NCI-H510A treated with DMSO at 0.1 percent for 48 hours (cell line): Measurements from ENCODE around the gene SNRPB2.

Experiments
- DNase-seq: peaks from one replicate; lab custom pipeline; 2025; lab: John Stamatoyannopoulos, UW

SNRPB2 gene

GRCh38 chr20:16732506-16733152 lies 2.8 kb downstream of the SNRPB2 start:
- no peak for DNase-seq

DNA sequence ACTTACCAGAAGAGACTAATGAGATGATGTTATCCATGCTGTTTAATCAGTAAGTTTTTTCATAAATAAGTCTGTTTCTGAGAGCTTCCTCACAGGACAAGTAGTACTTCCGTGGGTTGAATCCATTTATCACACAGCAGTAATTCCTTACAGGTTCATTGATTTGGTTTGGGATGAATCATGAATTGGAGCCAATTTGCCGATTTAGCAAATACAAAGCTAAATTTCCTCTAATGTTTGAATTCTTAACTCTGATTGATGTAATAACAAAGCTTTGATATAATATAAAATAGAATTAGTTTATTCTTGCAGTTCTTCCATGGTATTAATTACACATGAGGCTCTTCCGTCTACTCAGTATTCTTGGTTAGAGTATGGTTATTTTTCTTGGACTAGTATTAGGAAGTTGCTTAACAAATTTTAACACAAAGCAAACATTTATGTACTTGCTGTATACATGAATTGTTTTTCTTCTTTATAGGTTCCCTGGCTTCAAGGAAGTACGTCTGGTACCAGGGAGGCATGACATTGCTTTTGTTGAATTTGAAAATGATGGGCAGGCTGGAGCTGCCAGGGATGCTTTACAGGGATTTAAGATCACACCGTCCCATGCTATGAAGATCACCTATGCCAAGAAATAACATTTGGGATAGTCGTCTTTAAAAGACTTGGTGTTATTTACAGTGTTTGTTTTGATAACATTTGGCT lies 10.7 kb downstream of the SNRPB2 start:
- no peak for DNase-seq

DNA sequence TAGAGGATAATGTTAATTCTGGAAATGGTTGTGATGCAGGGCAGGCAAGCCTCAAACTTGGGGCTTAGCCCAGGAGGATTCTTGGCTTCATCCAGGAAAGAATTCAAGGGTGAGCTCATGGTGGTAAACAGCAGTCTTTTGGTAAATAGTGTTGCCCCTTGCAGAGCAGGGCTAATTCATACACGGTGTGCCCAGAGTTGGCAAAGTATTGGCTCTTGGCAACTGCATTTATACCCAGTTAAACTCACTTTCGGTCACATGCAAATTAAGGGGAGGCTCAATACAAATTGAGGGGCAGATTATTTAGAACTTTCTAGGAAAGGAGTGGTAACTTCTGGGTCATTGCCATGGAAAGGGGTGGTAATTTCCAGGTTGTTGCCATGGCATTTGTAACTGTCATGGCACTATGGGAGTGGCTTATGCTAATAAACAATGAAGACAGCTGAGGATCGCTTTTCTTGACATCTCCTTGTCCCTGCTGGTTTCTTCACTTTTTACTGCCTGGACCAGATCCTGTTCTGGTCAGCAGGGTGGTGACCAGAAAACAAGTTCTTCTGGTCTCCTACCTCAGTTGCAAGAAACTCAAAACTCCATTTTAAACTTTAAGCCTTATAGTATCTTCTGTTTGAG lies 14.5 kb downstream of the SNRPB2 start:
- no peak for DNase-seq

- no peak for DNase-seq
These were observed 15.4 kb downstream of the SNRPB2 start for GRCh38 chr20:16745204-16745603.

- peak; percentile 77 for DNase-seq
These were observed 17.5 kb downstream of the SNRPB2 start for GRCh38 chr20:16747291-16747811.

DNA sequence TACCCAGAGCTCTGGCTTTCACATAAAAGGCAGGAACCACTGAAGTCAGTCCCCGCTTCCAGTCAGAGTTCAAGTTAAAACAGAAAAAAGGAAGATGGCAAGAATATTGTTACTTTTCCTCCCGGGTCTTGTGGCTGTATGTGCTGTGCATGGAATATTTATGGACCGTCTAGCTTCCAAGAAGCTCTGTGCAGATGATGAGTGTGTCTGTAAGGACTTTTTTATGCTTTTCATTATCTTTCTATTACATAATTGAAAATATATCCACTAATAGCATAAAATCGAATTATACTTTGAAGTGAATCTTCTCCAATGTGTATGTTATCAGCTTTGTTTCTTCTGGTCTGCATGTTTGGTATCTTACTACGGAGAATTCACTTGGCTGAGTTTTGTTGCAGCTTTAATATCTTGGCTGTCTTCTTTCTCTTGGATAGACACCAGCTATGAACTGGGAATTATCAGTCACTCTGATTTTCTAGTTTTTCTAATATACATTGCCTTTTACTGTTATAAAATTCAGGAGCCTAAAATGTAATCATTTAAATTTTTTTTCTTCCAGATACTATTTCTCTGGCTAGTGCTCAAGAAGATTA lies 18.6 kb downstream of the SNRPB2 start, which contains the start of gene OTOR:
TSS of gene OTOR (plus strand) at position 51 of the 593 bp plus-strand sequence. CDS start at position 95, 44 bp downstream.
- DNase-seq, result no peak

DNA sequence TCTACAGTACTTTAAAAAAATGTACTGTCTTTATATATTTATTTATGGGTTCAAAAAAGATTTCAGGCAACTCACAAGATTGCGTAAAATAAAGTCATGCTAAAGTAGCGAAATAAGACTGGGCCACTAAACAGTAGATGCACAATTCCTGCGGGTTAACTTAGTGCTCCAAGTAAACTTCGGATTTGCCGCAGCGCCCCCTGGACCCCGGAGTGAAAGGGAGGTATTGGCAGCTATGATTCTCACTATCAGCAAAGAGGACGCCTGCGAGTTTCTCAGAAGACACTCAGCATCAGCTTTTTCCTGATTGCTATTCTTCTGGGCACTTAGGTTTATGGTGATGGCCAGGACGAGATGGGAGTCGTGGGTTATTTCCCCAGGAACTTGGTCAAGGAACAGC lies 19.7 kb downstream of the SNRPB2 start:
- no peak for DNase-seq

GRCh38 chr20:16752082-16752481 lies 22.3 kb downstream of the SNRPB2 start:
- no peak for DNase-seq

DNA sequence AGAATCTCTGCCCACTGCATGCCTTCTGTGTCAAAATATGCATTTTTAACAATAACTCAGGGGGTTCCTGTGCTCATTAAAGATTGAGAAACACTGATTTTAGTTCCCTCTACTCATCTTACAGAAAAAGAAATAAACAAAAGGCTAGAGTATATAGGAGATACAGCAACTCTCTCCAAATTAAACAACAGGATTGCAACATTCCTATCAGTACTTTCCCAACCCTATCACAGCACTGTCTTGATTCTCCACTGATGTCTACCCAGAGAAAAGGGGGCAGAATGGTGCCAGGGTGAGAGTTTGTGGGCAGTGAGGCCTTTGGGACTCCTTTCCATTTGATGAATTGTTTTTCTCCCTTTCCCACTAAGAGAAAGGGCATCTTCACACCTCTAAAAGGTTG lies 23.1 kb downstream of the SNRPB2 start:
- DNase-seq, result no peak

DNA sequence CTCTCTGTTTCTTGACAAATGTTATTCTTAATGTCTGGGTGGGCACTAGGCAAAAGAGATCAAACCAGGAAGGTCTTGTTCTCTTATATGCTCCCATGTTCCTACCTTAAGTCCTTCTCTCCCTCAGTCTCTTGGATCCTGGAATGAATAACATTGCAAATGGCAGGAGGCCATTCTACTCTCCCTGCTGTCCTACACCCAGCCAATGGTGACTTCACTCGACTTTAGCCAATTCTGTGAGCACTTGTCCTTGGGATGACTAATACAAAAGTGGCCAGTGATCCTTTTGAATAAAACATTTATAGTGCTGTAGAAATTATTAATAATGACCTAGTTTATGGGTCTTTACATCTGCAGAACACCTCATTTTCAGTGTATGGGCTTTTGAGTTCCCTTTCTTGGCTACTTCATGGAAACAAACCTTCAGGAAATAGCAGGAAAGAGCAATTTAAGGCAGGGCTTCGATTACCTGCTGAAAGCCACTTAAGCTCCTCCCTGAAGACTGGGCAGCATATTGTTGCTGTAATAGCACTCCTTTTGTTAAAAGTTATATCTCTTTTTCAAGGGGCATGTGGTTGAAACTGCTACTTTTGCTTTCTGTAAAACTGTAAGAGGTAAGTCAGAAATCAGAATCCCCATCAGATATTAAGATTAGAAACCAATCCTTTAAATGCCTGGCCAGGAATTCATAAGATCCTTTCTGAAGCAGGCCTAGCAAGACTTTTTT lies 28.8 kb downstream of the SNRPB2 start:
- no peak for DNase-seq

DNA sequence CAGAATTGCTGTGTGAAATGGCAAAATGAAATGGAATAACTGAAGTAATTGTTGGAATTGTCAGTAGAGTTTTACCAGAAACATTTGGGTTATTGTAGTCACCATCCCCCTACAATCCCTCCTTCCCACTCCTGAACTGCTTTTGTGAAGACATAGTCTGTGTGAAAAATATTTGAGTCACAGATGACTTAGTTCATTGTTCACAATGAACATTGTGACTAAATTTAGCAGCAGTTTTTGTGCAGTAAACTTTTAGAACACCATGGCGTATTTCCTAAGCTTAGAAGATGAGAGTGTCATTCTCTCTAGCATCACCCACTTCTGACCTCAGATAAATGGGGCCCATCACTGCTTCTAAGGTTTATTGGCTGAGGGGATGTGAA lies 29.3 kb downstream of the SNRPB2 start:
- no peak for DNase-seq

DNA sequence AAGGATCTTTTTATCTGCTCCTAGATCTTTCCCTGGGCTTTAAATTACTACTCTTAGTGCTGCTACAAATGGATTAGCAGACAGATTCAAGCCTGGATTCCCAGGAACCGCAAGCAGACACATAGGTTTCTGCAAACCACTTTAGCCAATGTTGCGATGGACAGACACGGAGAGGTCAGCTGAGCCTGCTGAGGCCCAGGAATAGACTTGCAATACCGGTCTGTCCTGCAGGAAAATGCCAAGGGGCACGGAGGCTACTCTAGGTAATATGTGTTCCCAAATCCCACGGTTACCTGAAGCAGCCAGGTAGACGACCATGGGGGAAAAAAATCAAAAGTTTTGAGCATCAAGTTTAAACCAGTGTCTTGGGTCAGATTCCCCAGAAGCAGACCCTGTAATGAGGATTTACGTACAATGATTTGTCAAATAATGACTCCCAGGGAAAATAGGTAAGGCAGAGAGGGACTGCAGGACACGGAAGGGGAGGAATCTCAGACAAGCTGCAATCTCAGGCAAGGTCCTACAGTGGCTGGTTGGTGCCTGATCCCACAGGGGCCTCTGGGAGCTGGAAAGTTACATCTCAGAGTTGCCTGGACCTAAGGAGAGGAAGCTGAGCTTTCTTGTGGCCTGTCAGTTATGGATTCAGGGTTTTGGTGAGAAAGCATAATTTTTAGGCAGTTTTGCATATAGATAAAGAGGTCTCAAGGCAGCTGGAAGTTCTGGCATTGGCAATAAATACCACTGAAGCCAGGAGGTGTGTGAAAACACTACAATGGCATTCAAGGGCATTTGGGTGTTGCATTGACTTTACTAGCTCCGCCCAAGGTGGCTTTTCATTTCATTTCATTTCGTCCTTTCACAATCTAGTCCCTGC lies 30.8 kb downstream of the SNRPB2 start:
- no peak for DNase-seq

GRCh38 chr20:16761305-16761829 lies 31.5 kb downstream of the SNRPB2 start:
- peak; percentile 82 for DNase-seq

GRCh38 chr20:16764560-16764959 lies 34.7 kb downstream of the SNRPB2 start:
- no peak for DNase-seq

DNA sequence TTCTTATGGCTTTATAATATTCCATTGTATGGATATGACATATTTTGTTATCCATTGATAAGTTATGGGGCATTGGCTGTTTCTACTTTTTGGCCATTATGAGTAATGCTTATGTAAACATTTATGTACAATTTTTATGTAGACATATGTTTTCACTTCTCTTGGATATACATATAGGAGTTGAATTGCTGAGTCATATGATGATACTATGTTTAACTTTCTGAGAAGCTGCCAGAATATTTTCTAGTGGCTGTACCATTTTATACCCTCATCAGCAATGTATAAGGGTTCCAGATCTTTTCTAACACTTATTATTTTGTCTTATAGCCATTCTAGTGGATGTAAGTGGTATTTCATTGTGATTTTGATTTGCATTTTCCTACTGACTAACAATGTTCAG lies 41.4 kb downstream of the SNRPB2 start:
- no peak for DNase-seq

DNA sequence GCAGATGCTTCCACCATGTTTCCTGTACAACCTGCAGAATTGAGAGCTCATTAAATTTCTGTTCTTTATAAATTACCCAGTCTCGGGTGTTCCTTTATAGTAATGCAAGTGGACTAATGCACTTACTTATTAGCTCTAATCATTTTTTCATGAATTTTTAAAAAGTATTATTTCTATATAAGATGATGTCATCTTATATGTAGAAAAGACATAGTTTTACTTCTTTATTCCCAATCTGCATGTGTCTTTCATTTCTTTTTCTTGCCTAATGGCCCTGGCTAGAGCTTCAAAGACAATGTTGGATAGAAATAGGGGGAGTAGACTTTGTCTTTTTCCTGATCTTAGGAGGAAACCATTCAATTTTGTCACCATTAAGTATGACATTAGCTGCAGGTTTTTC lies 46.1 kb downstream of the SNRPB2 start:
- no peak for DNase-seq

GRCh38 chr20:16777126-16777525 lies 47.3 kb downstream of the SNRPB2 start:
- no peak for DNase-seq

- DNase-seq, result no peak
These were observed 48.3 kb downstream of the SNRPB2 start for GRCh38 chr20:16778159-16778558.

DNA sequence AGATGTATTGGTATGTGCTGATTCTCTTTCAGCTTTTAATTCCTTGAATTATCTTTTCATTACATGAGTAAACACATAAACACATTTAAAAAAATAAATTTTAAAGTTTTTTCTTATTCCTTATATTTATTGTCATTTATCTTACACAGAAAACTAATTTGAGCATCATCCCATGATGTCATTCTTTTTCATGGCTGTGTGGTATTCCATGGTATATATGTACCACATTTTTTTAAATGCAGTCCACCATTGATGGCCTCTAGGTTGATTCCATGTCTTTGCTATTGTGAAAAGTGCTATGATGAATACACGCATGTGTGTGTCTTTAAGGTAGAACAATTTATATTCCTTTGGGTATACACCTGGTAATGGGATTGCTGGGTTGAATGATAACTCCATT lies 51.7 kb downstream of the SNRPB2 start:
- DNase-seq, result no peak

DNA sequence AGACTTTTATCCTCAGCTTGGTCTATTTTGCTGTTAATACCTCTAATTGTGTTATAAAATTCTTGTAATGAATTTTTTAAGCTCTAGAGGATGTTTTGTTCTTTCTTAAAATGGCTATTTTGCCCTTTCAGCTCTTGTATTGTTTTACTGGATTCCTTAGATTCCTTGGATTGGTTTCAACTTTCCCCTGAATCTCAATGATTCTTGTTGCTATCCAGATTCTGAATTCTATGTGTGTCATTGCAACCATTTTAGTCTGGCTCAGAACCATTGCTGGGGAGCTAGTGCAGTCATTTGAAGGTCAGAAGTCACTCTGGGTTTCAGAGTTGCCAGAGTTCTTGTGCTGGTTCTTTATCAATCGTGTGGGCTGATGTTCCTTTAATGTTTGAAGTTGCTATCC lies 55.4 kb downstream of the SNRPB2 start:
- no peak for DNase-seq
